Uterus (tissue), 2 donors: Measurements from ENCODE around the gene ALG3.

ENCODE experiments used
- POLR2A ChIP-seq, 2 donors: fragments of 450-650 bp; IDR thresholded peaks; one replicate each; pipeline ENCODE4 v1.6.1; 2016; ENCODE audit warnings: antibody characterized with exemption in 2 of 2, mild to moderate bottlenecking in 1 of 2, moderate library complexity in 1 of 2
- TF ChIP-seq, protein P1 (sequence below), 4 experiments: fragments of 200-600 bp in 2 of 4; fragments of 450-650 bp in 2 of 4; sonication (generic) in 2 of 4; IDR thresholded peaks; one replicate each; pipeline ENCODE4 v1.5.1; 2016 to 2019; ENCODE audit warnings: antibody characterized with exemption in 4 of 4, mild to moderate bottlenecking in 2 of 4, moderate library complexity in 1 of 4

GRCh38 chr3:184233127-184233843 lies 15.5 kb downstream of the ALG3 start:
- TF ChIP-seq, protein P1, sequence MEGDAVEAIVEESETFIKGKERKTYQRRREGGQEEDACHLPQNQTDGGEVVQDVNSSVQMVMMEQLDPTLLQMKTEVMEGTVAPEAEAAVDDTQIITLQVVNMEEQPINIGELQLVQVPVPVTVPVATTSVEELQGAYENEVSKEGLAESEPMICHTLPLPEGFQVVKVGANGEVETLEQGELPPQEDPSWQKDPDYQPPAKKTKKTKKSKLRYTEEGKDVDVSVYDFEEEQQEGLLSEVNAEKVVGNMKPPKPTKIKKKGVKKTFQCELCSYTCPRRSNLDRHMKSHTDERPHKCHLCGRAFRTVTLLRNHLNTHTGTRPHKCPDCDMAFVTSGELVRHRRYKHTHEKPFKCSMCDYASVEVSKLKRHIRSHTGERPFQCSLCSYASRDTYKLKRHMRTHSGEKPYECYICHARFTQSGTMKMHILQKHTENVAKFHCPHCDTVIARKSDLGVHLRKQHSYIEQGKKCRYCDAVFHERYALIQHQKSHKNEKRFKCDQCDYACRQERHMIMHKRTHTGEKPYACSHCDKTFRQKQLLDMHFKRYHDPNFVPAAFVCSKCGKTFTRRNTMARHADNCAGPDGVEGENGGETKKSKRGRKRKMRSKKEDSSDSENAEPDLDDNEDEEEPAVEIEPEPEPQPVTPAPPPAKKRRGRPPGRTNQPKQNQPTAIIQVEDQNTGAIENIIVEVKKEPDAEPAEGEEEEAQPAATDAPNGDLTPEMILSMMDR (IDR thresholded peaks at IDR 0.05), result no peak
- no peak for TF ChIP-seq POLR2A (IDR thresholded peaks at IDR 0.05)
